Sigmoid colon (tissue), 7 donors: ENCODE results near the gene EDNRA. TPM values are rescaled to one million over a fixed set of nuclear protein-coding genes. Genes with fewer than 3 reads are reported as not detected.

ENCODE experiments used
- DNase-seq: peaks from one replicate; pipeline ENCODE4 v3.0.0-alpha.2; 2019
- H3K27ac ChIP-seq, 4 donors: fragments of 200-600 bp; sonication (generic); one replicate each; pipeline ENCODE4 v1.5.1; 2016 to 2019; ENCODE audit warnings: mild to moderate bottlenecking in 1 of 4
- H3K27me3 ChIP-seq, 3 donors: fragments of 200-600 bp; sonication (generic); one replicate each; pipeline ENCODE4 v1.5.1; 2019; ENCODE audit warnings: mild to moderate bottlenecking in 1 of 3
- H3K36me3 ChIP-seq, 4 donors: fragments of 200-600 bp; sonication (generic); one replicate each; pipeline ENCODE4 v1.5.1; 2016 to 2019
- H3K4me1 ChIP-seq, 4 donors: fragments of 200-600 bp; sonication (generic); one replicate each; pipeline ENCODE4 v1.5.1; 2017 to 2019
- H3K4me3 ChIP-seq, 4 donors: fragments of 200-600 bp; sonication (generic); one replicate each; pipeline ENCODE4 v1.5.1; 2017 to 2019; ENCODE audit warnings: mild to moderate bottlenecking in 2 of 4, moderate library complexity in 1 of 4
- H3K9me3 ChIP-seq, 4 donors: fragments of 200-600 bp in 3 of 4; sonication (generic) in 3 of 4; one replicate each; pipeline versions ENCODE4 v1.5.1 to v1.6.1; 2013 to 2019
- CTCF ChIP-seq, 4 experiments: fragments of 450-650 bp in 3 of 4; fragments of 200-600 bp in 1 of 4; IDR thresholded peaks; one replicate each; pipeline ENCODE4 v1.5.1; 2016 to 2019; ENCODE audit warnings: antibody characterized with exemption in 4 of 4, mild to moderate bottlenecking in 3 of 4, moderate library complexity in 2 of 4
- EP300 ChIP-seq, 4 donors: sonication (generic); formaldehyde crosslinking; IDR thresholded peaks; one replicate each; pipeline ENCODE4 v1.6.1; 2017; ENCODE audit warnings: antibody characterized with exemption in 4 of 4
- POLR2A ChIP-seq, 2 donors: fragments of 450-650 bp; IDR thresholded peaks; one replicate each; pipeline ENCODE4 v1.6.1; 2016; ENCODE audit warnings: antibody characterized with exemption in 2 of 2, mild to moderate bottlenecking in 2 of 2, moderate library complexity in 2 of 2
- POLR2AphosphoS5 ChIP-seq, 4 donors: sonication (generic); formaldehyde crosslinking; IDR thresholded peaks; one replicate each; pipeline ENCODE4 v1.6.1; 2017; ENCODE audit warnings: antibody characterized with exemption in 4 of 4
- WGBS, 2 donors: extraction: QIAGEN DNeasy Blood & Tissue Kit; methylation state at CpG; one replicate each; pipeline ENCODE4 v1.1.7; 2013; 5-methylcytosine and 5-hydroxymethylcytosine counted together
- intact Hi-C: fragments of 100-400 bp; cut with DNase I; formaldehyde crosslinking; loops from one replicate; pipeline ENCODE4 v1.15.1; 2023
- polyA plus RNA-seq, 3 donors: library from polyadenylated mRNA; stranded (reverse); fragments of 200-250 nt; gene quantifications; one replicate each; pipeline ENCODE4 v1.2.3, GENCODE V29; 2013
- total RNA-seq, 4 donors: library from RNA; depleted of rRNA; stranded (reverse); fragments of >200 nt; gene quantifications; one replicate each; pipeline ENCODE4 v1.1.0, GENCODE V29; 2016
- donor health status: healthy with polysubstance abuse.
- donor health status: Bipolar disorder and iron deficiency.
- donor health status: healthy.

The EDNRA gene
- total and polyA plus RNA-seq, 7 donors: 0.23 to 10.5 (median 3.7) TPM; not detected in 1

GRCh38 chr4:147591106-147591505 is 110.2 kb downstream of the EDNRA start:
- Histone ChIP-seq H3K27ac (no peak overlapping the region), H3K4me3 (no peak overlapping the region), H3K9me3 (no peaks in the 10 kb centered on the region), H3K36me3 (no peaks in the 10 kb centered on the region), H3K4me1 (peaks cover 0 to 4% (median 0%) of the 10 kb centered on the region in 4 donors), H3K27me3 (no peaks in the 10 kb centered on the region)
- TF ChIP-seq EP300 (IDR thresholded peaks at IDR 0.05) (no peak), CTCF (IDR thresholded peaks at IDR 0.05) (no peak), POLR2A (IDR thresholded peaks at IDR 0.05) (no peak), POLR2AphosphoS5 (IDR thresholded peaks at IDR 0.05) (no peak)
- intact Hi-C loops: loop anchor here (2.0 kb wide), 2 partner anchors 72 to 428 kb away; no protein-coding TSS in a partner anchor
- DNase-seq: no peak

- WGBS, 2 donors: 55 to 79% methylated on average over 5 of the region's 5 CpGs
- TF ChIP-seq EP300 (IDR thresholded peaks at IDR 0.05) (no peak), POLR2A (IDR thresholded peaks at IDR 0.05) (no peak), CTCF (IDR thresholded peaks at IDR 0.05) (no peak), POLR2AphosphoS5 (IDR thresholded peaks at IDR 0.05) (no peak)
These were observed 113.2 kb downstream of the EDNRA start for GRCh38 chr4:147594107-147594506.

More at GRCh38 chr4:147594107-147594506, 113.2 kb downstream of the EDNRA start:
- H3K4me1 ChIP-seq: peaks cover 0 to 11% (median 8%) of the 10 kb centered on the region in 4 donors
- no peak overlapping the region for H3K27ac ChIP-seq
- no peaks in the 10 kb centered on the region for H3K27me3 ChIP-seq
- H3K36me3 ChIP-seq: no peaks in the 10 kb centered on the region
- H3K9me3 ChIP-seq: no peaks in the 10 kb centered on the region
- H3K4me3 ChIP-seq: no peak overlapping the region
- intact Hi-C loops: no loop called here
- DNase-seq: no peak

Other genes with a start within 250 kb of the EDNRA start
- gene TMEM184C, start 136.3 kb downstream of the EDNRA start, total RNA-seq: 10 to 100 TPM; 12.2 to 23.8 (median 20.9) TPM
- 10 to 100 TPM in 1 of 3 donors, 1 to 10 TPM in 2; 6.0 to 11.6 (median 9.6) TPM for gene TMEM184C, start 136.3 kb downstream of the EDNRA start, polyA plus RNA-seq
- gene PRMT9, start 203.1 kb downstream of the EDNRA start, total RNA-seq: 10 to 100 TPM in 2 of 4 donors, 1 to 10 TPM in 2; 7.1 to 10.7 (median 10.0) TPM
- gene PRMT9, start 203.1 kb downstream of the EDNRA start, polyA plus RNA-seq: 1 to 10 TPM; 1.8 to 3.5 (median 3.5) TPM